AG04449 (cell line): ENCODE data around the gene NUDT22.

ENCODE experiments used
- CTCF ChIA-PET: fragments of 350-600 bp; formaldehyde crosslinking; extraction: SDS; loops from one replicate; lab custom pipeline; 2021; ENCODE audit warnings: antibody characterized with exemption; lab: Yijun Ruan, JAX
- POLR2A ChIA-PET: fragments of 400-600, 350-600 bp; formaldehyde crosslinking; extraction: SDS; loops from one replicate; lab custom pipeline; 2020; ENCODE audit warnings: antibody characterized with exemption, inconsistent platforms; lab: Yijun Ruan, JAX
- DNase-seq: peaks from one replicate; pipeline ENCODE4 v3.0.0-alpha.2; 2010; ENCODE audit warnings: low read depth, low spot score
- H3K4me3 ChIP-seq: 2 replicates; pipeline ENCODE4 v1.5.1; 2011; ENCODE audit warnings: low read depth, mild to moderate bottlenecking, control low read depth, low read length
- TF ChIP-seq, protein P1 (sequence below): IDR thresholded peaks from one replicate; pipeline ENCODE4 v1.5.1; 2011; ENCODE audit warnings: mild to moderate bottlenecking, moderate library complexity, low read length, control low read depth, inconsistent platforms; ENCODE audit not compliant: insufficient read depth; ENCODE audit errors: missing control alignments

Gene NUDT22

DNA sequence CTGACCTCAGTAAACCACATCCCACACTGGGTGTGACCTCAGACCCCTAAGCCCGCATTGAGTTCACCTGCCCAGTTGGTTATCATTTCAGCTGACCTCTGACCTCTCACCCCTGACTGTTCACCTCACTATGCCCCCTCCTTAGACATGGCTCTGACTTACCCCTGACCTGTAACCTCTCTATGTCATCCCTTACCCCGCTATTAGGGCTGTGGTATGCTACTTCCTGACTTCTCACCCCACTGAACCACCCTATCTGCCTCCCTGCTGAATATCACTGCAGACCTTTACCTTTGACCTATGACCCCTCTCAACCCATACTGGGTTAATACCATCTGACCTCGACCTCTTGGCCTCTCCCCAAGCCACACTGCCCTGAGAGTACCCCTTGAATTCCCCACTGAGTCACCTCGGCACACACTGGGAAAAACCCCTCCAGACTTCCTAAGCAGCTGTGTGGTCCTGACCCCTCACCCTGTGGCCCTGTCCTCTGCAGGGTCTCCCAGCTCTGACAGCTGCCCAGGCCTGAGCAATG, 33.5 kb downstream of the NUDT22 start:
- CTCF ChIA-PET, result interaction anchor here (2.3 to 15.2 kb wide), 2 partner anchors 11 to 43 kb away, joined by 12 to 224 read pairs; partner anchors contain the start of genes PLCB3 and PPP1R14B
- POLR2A ChIA-PET, result interaction anchor here (2.6 kb wide), 1 partner anchor 8 kb away, joined by 12 read pairs; no protein-coding TSS in a partner anchor
- H3K4me3 ChIP-seq, result no peak overlapping the region
- TF ChIP-seq, protein P1, sequence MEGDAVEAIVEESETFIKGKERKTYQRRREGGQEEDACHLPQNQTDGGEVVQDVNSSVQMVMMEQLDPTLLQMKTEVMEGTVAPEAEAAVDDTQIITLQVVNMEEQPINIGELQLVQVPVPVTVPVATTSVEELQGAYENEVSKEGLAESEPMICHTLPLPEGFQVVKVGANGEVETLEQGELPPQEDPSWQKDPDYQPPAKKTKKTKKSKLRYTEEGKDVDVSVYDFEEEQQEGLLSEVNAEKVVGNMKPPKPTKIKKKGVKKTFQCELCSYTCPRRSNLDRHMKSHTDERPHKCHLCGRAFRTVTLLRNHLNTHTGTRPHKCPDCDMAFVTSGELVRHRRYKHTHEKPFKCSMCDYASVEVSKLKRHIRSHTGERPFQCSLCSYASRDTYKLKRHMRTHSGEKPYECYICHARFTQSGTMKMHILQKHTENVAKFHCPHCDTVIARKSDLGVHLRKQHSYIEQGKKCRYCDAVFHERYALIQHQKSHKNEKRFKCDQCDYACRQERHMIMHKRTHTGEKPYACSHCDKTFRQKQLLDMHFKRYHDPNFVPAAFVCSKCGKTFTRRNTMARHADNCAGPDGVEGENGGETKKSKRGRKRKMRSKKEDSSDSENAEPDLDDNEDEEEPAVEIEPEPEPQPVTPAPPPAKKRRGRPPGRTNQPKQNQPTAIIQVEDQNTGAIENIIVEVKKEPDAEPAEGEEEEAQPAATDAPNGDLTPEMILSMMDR, result no peak
- no peak for DNase-seq

DNA sequence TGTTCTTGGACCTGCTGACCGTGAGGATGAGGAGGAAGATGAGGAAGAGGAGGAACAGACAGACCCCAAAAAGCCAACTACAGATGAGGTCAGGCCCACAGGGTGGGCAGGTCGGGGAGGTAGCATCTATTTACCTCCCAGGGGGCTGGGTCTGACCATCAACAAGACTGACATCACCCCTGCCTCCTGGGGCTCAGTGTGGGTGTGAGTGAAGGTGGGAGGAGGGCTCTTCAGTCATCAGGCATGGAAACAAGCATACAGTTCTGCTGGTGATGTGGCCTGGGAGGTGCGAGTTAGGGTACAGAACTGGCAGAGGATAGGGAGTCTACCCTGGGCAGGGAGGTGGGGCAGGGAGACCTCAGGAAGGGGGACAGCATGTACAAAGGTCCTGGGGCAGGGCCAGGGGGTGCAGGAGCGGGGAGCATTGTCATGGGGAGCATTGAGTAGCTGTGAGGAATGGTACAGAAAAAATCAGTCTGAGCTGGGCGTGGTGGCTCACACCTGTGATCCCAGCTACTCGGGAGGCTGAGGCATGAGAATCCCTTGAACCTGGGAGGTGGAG, 34.2 kb downstream of the NUDT22 start:
- CTCF ChIA-PET, result interaction anchor here (15.2 kb wide), 1 partner anchor 12 kb away, joined by 224 read pairs; the partner anchor contains the start of genes PLCB3 and PPP1R14B

DNA sequence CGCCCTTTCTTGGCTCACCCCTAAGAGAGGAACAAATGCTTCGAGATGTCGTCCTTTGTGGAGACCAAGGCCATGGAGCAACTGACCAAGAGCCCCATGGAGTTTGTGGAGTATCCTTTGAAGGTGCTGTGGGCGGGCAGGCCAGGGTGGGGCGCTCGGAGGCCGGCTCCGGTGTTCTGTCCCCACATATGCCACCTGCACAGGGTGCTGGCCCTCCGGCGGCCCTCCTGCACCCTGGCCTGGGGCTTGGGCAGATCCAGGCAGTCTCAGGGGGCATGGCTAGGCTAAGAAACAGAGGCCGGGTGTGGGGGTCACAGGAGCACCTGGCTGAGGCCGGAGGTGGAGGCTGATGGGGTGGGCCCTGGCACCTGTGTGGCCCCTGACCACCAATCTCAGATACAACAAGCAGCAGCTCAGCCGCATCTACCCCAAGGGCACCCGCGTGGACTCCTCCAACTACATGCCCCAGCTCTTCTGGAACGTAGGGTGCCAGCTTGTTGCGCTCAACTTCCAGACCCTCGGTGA, 35.5 kb downstream of the NUDT22 start:
- CTCF ChIA-PET, result interaction anchor here (15.2 kb wide), 1 partner anchor 13 kb away, joined by 224 read pairs; the partner anchor contains the start of genes PLCB3 and PPP1R14B
- no peak for DNase-seq
- POLR2A ChIA-PET, result interaction anchor here (1.3 kb wide), 1 partner anchor 9 kb away, joined by 5 read pairs; no protein-coding TSS in a partner anchor
- TF ChIP-seq, protein P1, result no peak
- no peak overlapping the region for H3K4me3 ChIP-seq

More for the DNA sequence above, 34.2 kb downstream of the NUDT22 start:
- TF ChIP-seq, protein P1, result no peak
- H3K4me3 ChIP-seq, result no peak overlapping the region
- no peak for DNase-seq
- POLR2A ChIA-PET, result no interaction called here

DNA sequence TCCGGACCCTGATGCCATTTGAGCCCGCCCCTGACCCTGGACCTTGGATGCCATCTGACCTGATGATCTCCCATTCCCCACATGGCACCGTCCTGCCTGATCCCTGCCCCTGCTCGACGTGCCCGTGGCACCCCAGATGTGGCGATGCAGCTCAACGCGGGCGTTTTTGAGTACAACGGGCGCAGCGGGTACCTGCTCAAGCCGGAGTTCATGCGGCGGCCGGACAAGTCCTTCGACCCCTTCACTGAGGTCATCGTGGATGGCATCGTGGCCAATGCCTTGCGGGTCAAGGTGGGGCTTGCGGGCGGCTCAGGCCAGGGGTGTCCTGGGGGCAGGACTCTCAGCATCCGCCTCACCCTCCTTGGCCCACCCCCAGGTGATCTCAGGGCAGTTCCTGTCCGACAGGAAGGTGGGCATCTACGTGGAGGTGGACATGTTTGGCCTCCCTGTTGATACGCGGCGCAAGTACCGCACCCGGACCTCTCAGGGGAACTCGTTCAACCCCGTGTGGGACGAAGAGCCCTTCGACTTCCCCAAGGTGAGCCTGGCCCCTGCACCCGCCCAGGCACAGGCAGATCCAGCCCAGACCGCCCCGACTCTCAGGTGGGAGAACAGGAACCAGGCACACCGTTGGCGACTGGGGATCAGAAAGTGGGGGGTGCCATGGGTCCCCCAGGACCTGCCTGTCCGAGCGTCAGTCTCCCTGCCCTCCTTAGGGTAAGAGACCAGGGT, 36.4 kb downstream of the NUDT22 start:
- ChIA-PET POLR2A (interaction anchor here (0.6 to 3.2 kb wide), 4 partner anchors 10 to 77 kb away, joined by 3 to 15 read pairs (median 4); partner anchors contain the start of gene PLCB3), CTCF (interaction anchor here (0.9 to 15.2 kb wide), 3 partner anchors 14 to 39 kb away, joined by 3 to 224 read pairs (median 4); partner anchors contain the start of genes NUDT22, PLCB3, PPP1R14B and TRPT1)
- DNase-seq, result no peak
- TF ChIP-seq, protein P1, result no peak
- H3K4me3 ChIP-seq, result no peak overlapping the region

DNA sequence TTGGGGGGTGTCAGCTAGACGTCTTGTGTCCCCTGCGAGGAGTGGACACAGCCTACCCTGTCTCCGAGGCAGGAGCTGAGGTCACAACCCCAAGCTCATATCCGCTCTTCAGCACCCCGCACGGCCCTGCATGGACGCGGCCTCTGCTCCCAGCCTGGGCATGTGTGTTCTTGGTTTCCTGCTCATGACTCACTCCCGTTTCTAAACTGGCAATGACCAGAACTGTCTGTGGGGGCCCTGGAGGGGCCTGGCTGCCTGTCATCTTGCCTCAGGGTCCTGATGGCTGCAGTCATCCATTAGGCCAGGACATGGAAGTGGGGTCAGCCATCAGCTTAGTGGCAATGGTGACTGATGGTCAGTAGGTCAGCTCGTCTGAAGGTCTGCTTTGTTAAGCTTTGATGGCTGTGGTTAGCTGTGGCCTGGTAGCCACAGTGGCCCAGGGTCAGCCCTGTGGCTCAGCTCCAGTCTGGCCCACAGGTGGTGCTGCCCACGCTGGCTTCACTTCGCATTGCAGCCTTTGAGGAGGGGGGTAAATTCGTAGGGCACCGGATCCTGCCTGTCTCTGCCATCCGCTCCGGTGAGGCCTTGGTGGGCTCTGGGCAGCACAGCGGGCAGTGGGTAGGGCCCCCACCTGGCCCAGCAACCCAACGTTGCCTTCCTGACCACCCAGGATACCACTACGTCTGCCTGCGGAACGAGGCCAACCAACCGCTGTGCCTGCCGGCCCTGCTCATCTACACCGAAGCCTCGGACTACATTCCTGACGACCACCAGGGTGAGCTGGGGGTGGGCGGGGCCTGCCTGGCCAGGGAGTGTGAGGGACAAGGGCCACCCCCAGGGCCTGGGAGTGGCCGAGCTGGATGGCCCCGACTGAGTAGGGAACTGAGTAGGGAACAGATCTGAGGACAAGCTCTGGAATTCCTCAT, 37.2 kb downstream of the NUDT22 start:
- CTCF ChIA-PET, result interaction anchor here (0.9 to 15.2 kb wide), 6 partner anchors 15 to 91 kb away, joined by 3 to 224 read pairs (median 4); partner anchors contain the start of genes NUDT22, PLCB3, PPP1R14B and TRPT1
- H3K4me3 ChIP-seq, result no peak overlapping the region
- TF ChIP-seq, protein P1, result no peak
- POLR2A ChIA-PET, result interaction anchor here (0.6 to 3.2 kb wide), 3 partner anchors 11 to 76 kb away, joined by 3 to 15 read pairs (median 3); partner anchors contain the start of gene PLCB3
- no peak for DNase-seq
